Colonic mucosa (tissue), 4 donors: ENCODE measurements around the gene GCH1. TPM values are rescaled to one million over a fixed set of nuclear protein-coding genes. Genes with fewer than 3 reads are reported as not detected.

Source experiments
- DNase-seq: peaks from one replicate; pipeline ENCODE4 v3.0.0-alpha.2; 2020
- H3K27ac ChIP-seq: fragments of 200-600 bp; one replicate; pipeline ENCODE4 v1.8.0; 2021
- H3K27me3 ChIP-seq: fragments of 200-600 bp; one replicate; pipeline ENCODE4 v1.8.0; 2021
- H3K36me3 ChIP-seq: fragments of 200-600 bp; one replicate; pipeline ENCODE4 v1.8.0; 2021
- H3K4me1 ChIP-seq: fragments of 200-600 bp; one replicate; pipeline ENCODE4 v1.8.0; 2021; ENCODE audit warnings: mild to moderate bottlenecking
- H3K4me3 ChIP-seq: fragments of 200-600 bp; one replicate; pipeline ENCODE4 v1.8.0; 2021
- H3K9ac ChIP-seq, 2 donors: one replicate each; pipeline ENCODE4 v1.7.0; 2013; ENCODE audit warnings: control low read depth in 2 of 2, low read depth in 2 of 2, low read length in 2 of 2
- H3K9me3 ChIP-seq: fragments of 200-600 bp; one replicate; pipeline ENCODE4 v1.8.0; 2021
- intact Hi-C: fragments of 100-400 bp; cut with DNase I; formaldehyde crosslinking; loops from one replicate; pipeline ENCODE4 v1.14.1; 2022
- total RNA-seq, 2 donors: library from RNA; stranded (reverse); fragmentation: NEBNext Ultra II Directional in 1 of 2; extraction: Animal tissue kit (Norgen Biotek cat#: 25700) in 1 of 2; gene quantifications; one replicate each; pipeline ENCODE4 v1.2.1, GENCODE V29; 2021
- TF ChIP-seq, protein P1 (sequence below): fragments of 200-600 bp; IDR thresholded peaks from one replicate; pipeline ENCODE4 v1.8.0; 2022; ENCODE audit warnings: antibody characterized with exemption, mild to moderate bottlenecking
- donor health status: healthy.
- donor health status: DM: no; HTN: no; CAD: no.
- donor health status: DM: no; HTN: no; CAD: no.

The GCH1 gene
- total RNA-seq, 2 donors from 2014 or later: 20.4 to 30.8 TPM

- H3K27me3 ChIP-seq: no peaks in the 10 kb centered on the region
- H3K4me3 ChIP-seq: no peak overlapping the region
- TF ChIP-seq, protein P1, sequence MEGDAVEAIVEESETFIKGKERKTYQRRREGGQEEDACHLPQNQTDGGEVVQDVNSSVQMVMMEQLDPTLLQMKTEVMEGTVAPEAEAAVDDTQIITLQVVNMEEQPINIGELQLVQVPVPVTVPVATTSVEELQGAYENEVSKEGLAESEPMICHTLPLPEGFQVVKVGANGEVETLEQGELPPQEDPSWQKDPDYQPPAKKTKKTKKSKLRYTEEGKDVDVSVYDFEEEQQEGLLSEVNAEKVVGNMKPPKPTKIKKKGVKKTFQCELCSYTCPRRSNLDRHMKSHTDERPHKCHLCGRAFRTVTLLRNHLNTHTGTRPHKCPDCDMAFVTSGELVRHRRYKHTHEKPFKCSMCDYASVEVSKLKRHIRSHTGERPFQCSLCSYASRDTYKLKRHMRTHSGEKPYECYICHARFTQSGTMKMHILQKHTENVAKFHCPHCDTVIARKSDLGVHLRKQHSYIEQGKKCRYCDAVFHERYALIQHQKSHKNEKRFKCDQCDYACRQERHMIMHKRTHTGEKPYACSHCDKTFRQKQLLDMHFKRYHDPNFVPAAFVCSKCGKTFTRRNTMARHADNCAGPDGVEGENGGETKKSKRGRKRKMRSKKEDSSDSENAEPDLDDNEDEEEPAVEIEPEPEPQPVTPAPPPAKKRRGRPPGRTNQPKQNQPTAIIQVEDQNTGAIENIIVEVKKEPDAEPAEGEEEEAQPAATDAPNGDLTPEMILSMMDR: no peak
- H3K4me1 ChIP-seq: no peaks in the 10 kb centered on the region
- intact Hi-C loops: loop anchor here (10.0 kb wide), 1 partner anchor 243 kb away; the partner anchor contains the start of gene SAMD4A
- H3K36me3 ChIP-seq: no peaks in the 10 kb centered on the region
- H3K27ac ChIP-seq: no peak overlapping the region
- DNase-seq: no peak
- no peaks in the 10 kb centered on the region for H3K9me3 ChIP-seq
- no peak overlapping the region for H3K9ac ChIP-seq
Measured at GRCh38 chr14:54807881-54808280, 94.7 kb downstream of the GCH1 start.

- TF ChIP-seq, protein P1: no peak
Measured at GRCh38 chr14:54807428-54807827, 95.2 kb downstream of the GCH1 start.

DNA sequence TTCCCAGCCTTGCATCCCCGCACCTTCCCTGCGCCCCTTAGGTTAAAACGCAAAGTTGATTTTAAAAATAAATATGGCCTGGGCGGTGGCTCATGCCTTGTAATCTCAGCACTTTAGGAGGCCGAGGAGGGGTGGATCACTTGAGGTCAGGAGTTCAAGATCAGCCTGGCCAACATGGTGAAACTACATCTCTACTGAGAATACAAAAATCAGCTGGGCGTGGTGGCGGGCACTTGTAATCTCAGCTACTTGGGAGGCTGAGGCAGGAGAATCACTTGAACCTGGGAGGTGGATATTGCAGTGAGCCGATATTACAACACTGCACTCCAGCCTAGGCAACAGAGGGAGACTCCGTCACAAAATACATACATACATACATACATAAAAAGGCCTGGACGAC is 96.0 kb downstream of the GCH1 start:
- DNase-seq: no peak
- no peaks in the 10 kb centered on the region for H3K4me1 ChIP-seq
- no peak overlapping the region for H3K9ac ChIP-seq
- no peak overlapping the region for H3K4me3 ChIP-seq
- H3K9me3 ChIP-seq: no peaks in the 10 kb centered on the region
- no peaks in the 10 kb centered on the region for H3K27me3 ChIP-seq
- H3K27ac ChIP-seq: no peak overlapping the region
- intact Hi-C loops: loop anchor here (10.0 kb wide), 1 partner anchor 242 kb away; the partner anchor contains the start of gene SAMD4A
- H3K36me3 ChIP-seq: no peaks in the 10 kb centered on the region
- TF ChIP-seq, protein P1: no peak

More at GRCh38 chr14:54807428-54807827, 95.2 kb downstream of the GCH1 start:
- Histone ChIP-seq H3K27ac (no peak overlapping the region), H3K4me3 (no peak overlapping the region), H3K27me3 (no peaks in the 10 kb centered on the region), H3K4me1 (no peaks in the 10 kb centered on the region), H3K9ac (no peak overlapping the region), H3K9me3 (no peaks in the 10 kb centered on the region), H3K36me3 (no peaks in the 10 kb centered on the region)
- intact Hi-C loops: loop anchor here (10.0 kb wide), 1 partner anchor 243 kb away; the partner anchor contains the start of gene SAMD4A
- no peak for DNase-seq

DNA sequence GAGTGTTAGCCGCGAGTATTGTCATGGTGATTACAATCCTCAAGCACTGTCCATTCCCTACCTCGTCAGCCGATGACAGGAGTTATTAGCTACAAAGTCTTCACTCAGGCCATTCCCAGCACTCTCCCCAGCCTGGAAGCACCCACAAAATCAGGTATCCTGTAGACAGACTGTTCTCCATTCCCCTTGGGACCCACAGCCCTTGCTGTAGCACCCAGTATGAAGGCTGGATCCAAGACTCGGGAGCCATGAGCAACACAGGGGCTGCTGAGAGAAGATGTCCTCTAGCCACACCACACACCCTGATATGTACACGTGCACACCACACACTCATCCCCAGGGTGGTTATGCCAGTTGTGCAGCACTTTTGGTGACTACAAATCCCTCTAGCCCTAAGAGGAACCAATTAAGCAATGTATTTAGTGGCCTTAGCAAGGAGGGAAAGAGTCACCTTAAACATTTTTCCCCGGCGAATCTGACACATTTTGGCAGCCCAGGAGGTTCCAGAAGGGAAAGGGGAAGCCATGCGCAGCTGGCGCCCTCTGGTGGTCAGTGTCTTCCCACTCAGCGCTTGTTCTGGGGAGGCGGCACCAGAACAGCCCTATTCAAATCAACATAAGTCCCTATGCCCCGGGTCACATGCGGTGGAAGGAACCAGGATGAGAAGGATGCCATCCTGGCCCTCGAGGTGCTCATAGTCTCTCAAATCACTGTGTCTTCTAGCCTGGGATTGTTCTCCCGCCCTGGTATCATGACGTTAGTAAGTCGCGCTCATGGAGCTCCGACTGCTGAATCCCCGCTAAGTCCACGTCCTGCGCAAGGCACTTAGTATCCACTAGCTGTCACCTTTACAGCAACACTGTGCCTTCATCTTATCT is 96.9 kb downstream of the GCH1 start:
- Histone ChIP-seq H3K9ac (no peak overlapping the region), H3K27ac (no peak overlapping the region), H3K4me3 (no peak overlapping the region), H3K4me1 (no peaks in the 10 kb centered on the region), H3K9me3 (no peaks in the 10 kb centered on the region), H3K27me3 (no peaks in the 10 kb centered on the region), H3K36me3 (no peaks in the 10 kb centered on the region)
- TF ChIP-seq, protein P1: peak; percentile 97
- intact Hi-C loops: loop anchor here (10.0 kb wide), 1 partner anchor 241 kb away; the partner anchor contains the start of gene SAMD4A
- peak; percentile 82 for DNase-seq

GRCh38 chr14:54805070-54805444 is 97.6 kb downstream of the GCH1 start:
- no peaks in the 10 kb centered on the region for H3K36me3 ChIP-seq
- H3K27me3 ChIP-seq: no peaks in the 10 kb centered on the region
- H3K27ac ChIP-seq: no peak overlapping the region
- no peak overlapping the region for H3K9ac ChIP-seq
- no peak for DNase-seq
- H3K9me3 ChIP-seq: no peaks in the 10 kb centered on the region
- no peaks in the 10 kb centered on the region for H3K4me1 ChIP-seq
- H3K4me3 ChIP-seq: no peak overlapping the region
- intact Hi-C loops: loop anchor here (10.0 kb wide), 1 partner anchor 240 kb away; the partner anchor contains the start of gene SAMD4A
- TF ChIP-seq, protein P1: no peak
